ENCODE data around the gene NMNAT2. TPM values are rescaled to one million over a fixed set of nuclear protein-coding genes. Genes with fewer than 3 reads are reported as not detected.

The NMNAT2 gene
- total RNA-seq, result 1 to 10 TPM in 2 of 4 donors, under 1 TPM in 2; 0.60 to 1.7 (median 0.92) TPM

- DNase-seq (ENCODE audit: low spot score in 2 of 2), result no peak
Observed at GRCh38 chr1:183417772-183418491, at the start of gene NMNAT2. Gene NMNAT2, minus strand, starts transcription at chr1:183418380. Its CDS starts 113 bp downstream, at chr1:183418267.

DNA sequence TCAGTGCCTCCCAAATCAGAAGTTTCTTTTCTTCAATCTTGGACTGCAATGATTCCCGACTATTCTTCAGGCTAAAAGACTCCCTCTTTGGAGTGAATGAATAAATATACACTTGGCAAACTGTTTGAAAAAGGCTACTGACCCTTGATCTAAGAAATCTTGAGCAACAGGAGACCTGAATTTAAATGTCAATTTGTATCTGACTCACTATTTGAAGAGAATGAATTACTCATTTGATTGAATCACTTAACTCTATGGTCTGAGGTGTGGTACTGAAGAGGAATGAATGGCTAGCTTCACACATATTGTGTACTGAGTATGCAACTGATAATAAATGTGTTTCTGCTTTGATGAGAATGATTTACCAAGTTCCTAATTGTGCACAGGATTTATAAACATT, 49.5 kb upstream of the NMNAT2 start:
- no peak for DNase-seq (ENCODE audit: low spot score in 2 of 2)
- Histone ChIP-seq H3K4me1 (peaks cover 0 to 4% (median 0%) of the 10 kb centered on the region in 4 donors), H3K4me3 (no peak overlapping the region), H3K36me3 (no peaks in the 10 kb centered on the region), H3K27me3 (no peaks in the 10 kb centered on the region), H3K27ac (no peak overlapping the region), H3K9me3 (no peaks in the 10 kb centered on the region)
- TF ChIP-seq POLR2A (IDR thresholded peaks at IDR 0.05) (no peak), EP300 (IDR thresholded peaks at IDR 0.05) (no peak)
- TF ChIP-seq, protein P1, sequence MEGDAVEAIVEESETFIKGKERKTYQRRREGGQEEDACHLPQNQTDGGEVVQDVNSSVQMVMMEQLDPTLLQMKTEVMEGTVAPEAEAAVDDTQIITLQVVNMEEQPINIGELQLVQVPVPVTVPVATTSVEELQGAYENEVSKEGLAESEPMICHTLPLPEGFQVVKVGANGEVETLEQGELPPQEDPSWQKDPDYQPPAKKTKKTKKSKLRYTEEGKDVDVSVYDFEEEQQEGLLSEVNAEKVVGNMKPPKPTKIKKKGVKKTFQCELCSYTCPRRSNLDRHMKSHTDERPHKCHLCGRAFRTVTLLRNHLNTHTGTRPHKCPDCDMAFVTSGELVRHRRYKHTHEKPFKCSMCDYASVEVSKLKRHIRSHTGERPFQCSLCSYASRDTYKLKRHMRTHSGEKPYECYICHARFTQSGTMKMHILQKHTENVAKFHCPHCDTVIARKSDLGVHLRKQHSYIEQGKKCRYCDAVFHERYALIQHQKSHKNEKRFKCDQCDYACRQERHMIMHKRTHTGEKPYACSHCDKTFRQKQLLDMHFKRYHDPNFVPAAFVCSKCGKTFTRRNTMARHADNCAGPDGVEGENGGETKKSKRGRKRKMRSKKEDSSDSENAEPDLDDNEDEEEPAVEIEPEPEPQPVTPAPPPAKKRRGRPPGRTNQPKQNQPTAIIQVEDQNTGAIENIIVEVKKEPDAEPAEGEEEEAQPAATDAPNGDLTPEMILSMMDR (IDR thresholded peaks at IDR 0.05), result no peak
- 44 to 59% methylated on average over 1 of the region's 1 CpG for WGBS, 2 donors

More at GRCh38 chr1:183417772-183418491, at the start of gene NMNAT2:
- Histone ChIP-seq H3K36me3 (no peaks in the 10 kb centered on the region), H3K27ac (no peak within 1 kb of the TSS), H3K27me3 (peaks cover 0 to 54% of the 10 kb centered on the region in 2 donors), H3K9me3 (no peaks in the 10 kb centered on the region), H3K4me1 (peaks cover 0 to 24% (median 18%) of the 10 kb centered on the region in 4 donors), H3K4me3 (peak within 1 kb of the TSS; percentile 5 to 45 (median 27))
- TF ChIP-seq, protein P1 (IDR thresholded peaks at IDR 0.05), result no peak
- no peak for TF ChIP-seq POLR2A (IDR thresholded peaks at IDR 0.05)
- TF ChIP-seq EP300 (IDR thresholded peaks at IDR 0.05), result no peak
- WGBS, 2 donors, result 2 to 3% methylated on average over 38 to 45 of the region's 45 CpGs

DNA sequence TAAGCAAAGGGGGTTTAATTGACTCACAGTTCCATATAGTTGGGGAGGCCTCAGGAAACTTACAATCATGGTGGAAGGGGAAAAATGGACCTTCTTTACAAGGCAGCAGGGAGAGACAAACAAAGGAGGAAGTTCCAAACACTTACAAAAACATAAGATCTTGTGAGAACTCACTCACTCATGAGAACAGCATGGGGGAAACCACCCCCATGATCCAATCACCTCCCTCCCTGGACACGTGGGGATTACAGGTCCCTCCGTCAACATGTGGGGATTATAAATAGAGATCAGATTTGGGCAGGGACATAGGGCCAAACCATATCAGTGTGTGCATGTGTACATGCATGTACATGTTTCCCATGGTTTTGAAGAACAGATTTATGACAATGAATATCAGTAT, 48.6 kb upstream of the NMNAT2 start:
- DNase-seq (ENCODE audit: low spot score in 2 of 2), result no peak
- 51 to 55% methylated on average over 2 of the region's 2 CpGs for WGBS, 2 donors
- Histone ChIP-seq H3K27ac (no peak overlapping the region), H3K4me1 (peaks cover 0 to 4% (median 0%) of the 10 kb centered on the region in 4 donors), H3K9me3 (no peaks in the 10 kb centered on the region), H3K36me3 (no peaks in the 10 kb centered on the region), H3K27me3 (no peaks in the 10 kb centered on the region), H3K4me3 (no peak overlapping the region)
- TF ChIP-seq, protein P1 (IDR thresholded peaks at IDR 0.05), result no peak

GRCh38 chr1:183463566-183463965, 45.4 kb upstream of the NMNAT2 start:
- H3K27me3 ChIP-seq, result no peaks in the 10 kb centered on the region
- no peaks in the 10 kb centered on the region for H3K36me3 ChIP-seq
- H3K27ac ChIP-seq, result no peak overlapping the region
- H3K9me3 ChIP-seq, result no peaks in the 10 kb centered on the region
- WGBS, 2 donors, result 67 to 69% methylated on average over 2 of the region's 2 CpGs
- DNase-seq (ENCODE audit: low spot score in 2 of 2), result no peak
- H3K4me1 ChIP-seq, result no peaks in the 10 kb centered on the region
- H3K4me3 ChIP-seq, result no peak overlapping the region
- TF ChIP-seq, protein P1 (IDR thresholded peaks at IDR 0.05), result no peak
- TF ChIP-seq POLR2A (IDR thresholded peaks at IDR 0.05), result no peak
- no peak for TF ChIP-seq EP300 (IDR thresholded peaks at IDR 0.05)

- Histone ChIP-seq H3K4me3 (no peak overlapping the region), H3K27me3 (no peaks in the 10 kb centered on the region), H3K27ac (no peak overlapping the region), H3K9me3 (no peaks in the 10 kb centered on the region), H3K36me3 (no peaks in the 10 kb centered on the region), H3K4me1 (no peaks in the 10 kb centered on the region)
- DNase-seq (ENCODE audit: low spot score in 2 of 2), result peak in 1 of 2 donors; percentile 26
- TF ChIP-seq POLR2A (IDR thresholded peaks at IDR 0.05) (no peak), EP300 (IDR thresholded peaks at IDR 0.05) (peak in 1 of 2 donors; percentile 35)
- TF ChIP-seq, protein P1 (IDR thresholded peaks at IDR 0.05), result no peak
- WGBS, 2 donors, result 69 to 71% methylated on average over 1 of the region's 1 CpG
Observed at GRCh38 chr1:183461350-183461749, 43.2 kb upstream of the NMNAT2 start.
